T-helper 17 cell (primary cell): ENCODE results near the gene CCNF. TPM values are rescaled to one million over a fixed set of nuclear protein-coding genes. Genes with fewer than 3 reads are reported as not detected.
A peak's percentile ranks its signal among the peaks of the same experiment; 100 is the strongest.
"Not testable (repeated sequence)": the region's sequence is repeated elsewhere in the genome, so short reads cannot be mapped to it uniquely, and the experiment has no call there.

Experiments
- ATAC-seq: fragments of 150-1000 bp; cut with Tn5 transposase; 2 replicates; pipeline ENCODE4 v1.10.0; 2021; ENCODE audit warnings: mild to moderate bottlenecking, moderate library complexity
- DNase-seq, 3 donors: peaks; one replicate each; pipeline versions ENCODE4 v3.0.0 to v3.0.0-alpha.2; 2020 to 2021
- H3K9me3 ChIP-seq: one replicate; pipeline ENCODE4 v1.7.0; 2013; ENCODE audit warnings: low read length, mild to moderate bottlenecking; ENCODE audit not compliant: control insufficient read depth, poor library complexity, severe bottlenecking
- H3K27ac Mint-ChIP-seq: one replicate; pipeline ENCODE4 v1.8.0; 2022; ENCODE audit warnings: mild to moderate bottlenecking, moderate library complexity, mixed read lengths
- H3K27me3 Mint-ChIP-seq: one replicate; pipeline ENCODE4 v1.8.0; 2022; ENCODE audit warnings: mixed read lengths
- H3K36me3 Mint-ChIP-seq: one replicate; pipeline ENCODE4 v1.8.0; 2022; ENCODE audit warnings: low read depth, mixed read lengths
- H3K4me1 Mint-ChIP-seq: one replicate; pipeline ENCODE4 v1.8.0; 2022; ENCODE audit warnings: mild to moderate bottlenecking, mixed read lengths
- H3K4me3 Mint-ChIP-seq: one replicate; pipeline ENCODE4 v1.8.0; 2022; ENCODE audit warnings: mild to moderate bottlenecking, moderate library complexity, mixed read lengths
- total RNA-seq, 4 donors: library from RNA in 2 of 4; stranded (reverse) in 2 of 4; gene quantifications; one replicate each; pipeline ENCODE4 v1.2.3 and lab custom pipeline; 2022 to 2026

The CCNF gene
- total RNA-seq, 2 donors from 2014 or later, result 2.9 to 3.3 TPM

DNA sequence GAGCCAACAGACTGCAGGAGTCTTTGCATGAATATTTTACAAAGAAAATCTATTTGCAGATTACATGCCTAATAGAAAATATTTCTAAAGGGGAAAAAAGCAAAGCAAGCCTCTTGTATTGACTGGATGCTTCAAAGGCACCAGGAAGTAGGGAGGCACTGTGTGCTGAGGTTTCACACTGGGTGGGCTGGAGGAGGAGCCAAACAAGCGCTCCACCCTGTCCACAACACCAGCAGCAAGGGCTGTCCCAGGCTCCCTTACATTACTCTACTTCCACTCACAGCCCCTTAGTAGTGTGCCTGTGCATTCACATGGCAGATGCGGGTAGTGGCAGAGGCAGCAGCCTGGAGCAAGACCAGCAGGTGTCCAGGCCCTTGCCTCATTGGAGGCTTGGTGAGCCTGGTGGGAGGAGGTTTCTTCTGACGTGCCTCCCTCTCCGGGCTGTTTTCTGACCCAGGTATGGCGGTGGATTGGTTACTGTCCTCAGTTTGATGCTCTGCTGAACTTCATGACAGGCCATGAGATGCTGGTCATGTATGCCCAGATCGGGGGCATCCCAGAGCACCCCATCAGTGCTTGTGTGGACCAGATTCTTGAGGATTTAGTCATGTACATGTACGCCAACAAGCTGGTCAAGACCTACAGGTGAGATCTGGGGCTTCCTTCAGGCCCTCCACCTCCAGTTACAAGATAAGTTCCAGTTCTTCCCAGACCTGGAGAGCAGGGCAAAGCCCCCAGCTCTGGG, 7.0 kb upstream of the CCNF start:
- H3K9me3 ChIP-seq, result no peaks in the 10 kb centered on the region
- Mint-ChIP-seq H3K4me1 (no peaks in the 10 kb centered on the region), H3K27me3 (no peaks in the 10 kb centered on the region), H3K27ac (no peak overlapping the region), H3K36me3 (no peaks in the 10 kb centered on the region), H3K4me3 (no peak overlapping the region)
- ATAC-seq, result no peak
- DNase-seq, result no peak

DNA sequence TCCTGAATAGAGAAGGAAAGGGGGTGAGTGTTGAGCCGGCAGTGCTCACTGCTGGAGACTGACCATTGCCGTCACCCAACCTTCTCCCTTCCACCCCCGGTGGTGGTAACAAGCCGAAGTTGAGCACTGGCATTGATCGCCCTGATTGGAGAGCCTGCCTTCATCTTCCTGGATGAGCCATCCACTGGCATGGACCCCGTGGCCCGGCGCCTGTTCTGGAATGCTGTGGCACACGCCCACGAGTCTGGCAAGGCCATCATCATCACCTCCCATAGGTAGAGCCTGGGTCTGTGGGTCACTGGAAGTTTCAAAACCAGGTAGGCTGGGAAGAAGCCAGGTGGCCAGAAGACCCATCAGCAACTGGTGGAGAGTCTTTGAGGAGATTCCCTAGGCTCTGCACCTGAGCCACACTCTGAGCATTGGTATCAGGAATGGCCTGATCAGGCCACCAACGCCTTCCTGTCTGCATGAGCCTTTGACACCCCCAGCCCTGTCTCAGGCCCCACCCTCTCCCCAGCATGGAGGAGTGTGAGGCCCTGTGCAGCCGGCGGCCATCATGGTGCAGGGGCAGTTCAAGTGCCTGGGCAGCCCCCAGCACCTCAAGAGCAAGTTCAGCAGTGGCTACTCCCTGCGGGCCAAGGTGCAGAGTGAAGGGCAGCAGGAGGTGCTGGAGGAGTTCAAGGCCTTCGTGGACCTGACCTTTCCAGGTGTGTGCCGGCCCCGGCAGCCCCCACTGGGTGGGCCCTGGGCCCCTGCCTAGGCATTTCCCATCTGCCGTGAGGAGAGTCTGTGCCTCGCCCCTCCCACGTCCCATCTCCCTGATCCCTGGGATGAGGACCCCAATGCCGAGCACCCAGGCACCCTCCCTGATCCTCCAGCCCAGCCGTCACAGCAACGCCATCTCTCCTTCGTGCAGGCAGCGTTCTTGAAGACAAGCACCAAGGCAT, 4.9 kb upstream of the CCNF start:
- no peaks in the 10 kb centered on the region for H3K36me3 Mint-ChIP-seq
- H3K27ac Mint-ChIP-seq, result no peak overlapping the region
- no peak for ATAC-seq
- peaks cover 6% of the 10 kb centered on the region for H3K4me1 Mint-ChIP-seq
- H3K27me3 Mint-ChIP-seq, result no peaks in the 10 kb centered on the region
- DNase-seq, result no peak
- no peaks in the 10 kb centered on the region for H3K9me3 ChIP-seq
- H3K4me3 Mint-ChIP-seq, result no peak overlapping the region

DNA sequence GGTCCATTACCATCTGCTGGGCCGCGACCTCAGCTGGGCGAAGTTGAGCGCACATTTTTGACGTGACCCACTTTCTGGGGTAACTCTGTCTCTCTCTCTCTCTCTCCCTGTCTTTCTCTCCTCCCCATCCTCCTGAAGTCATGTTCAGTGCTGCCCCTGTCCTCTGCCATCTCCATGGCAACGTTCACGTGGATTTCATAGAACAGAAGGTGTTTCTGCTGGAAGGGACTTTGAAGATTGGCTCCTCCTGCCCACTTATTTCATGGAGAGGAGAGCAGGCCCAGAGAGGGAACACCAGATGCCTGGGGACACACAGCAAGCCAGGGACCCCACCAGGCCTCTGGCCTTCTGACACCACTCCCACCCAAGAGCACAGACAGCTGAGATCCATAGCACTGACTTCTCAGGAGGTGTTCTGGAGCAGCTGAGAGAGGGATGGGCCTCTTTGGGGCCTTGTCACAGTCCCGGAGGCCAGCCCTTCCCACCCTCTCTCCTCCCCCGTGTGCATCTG, 4.2 kb upstream of the CCNF start:
- DNase-seq (no peak), ATAC-seq (no peak)
- Mint-ChIP-seq H3K4me3 (no peak overlapping the region), H3K36me3 (no peaks in the 10 kb centered on the region), H3K4me1 (peaks cover 8% of the 10 kb centered on the region), H3K27me3 (no peaks in the 10 kb centered on the region), H3K27ac (no peak overlapping the region)
- H3K9me3 ChIP-seq, result no peaks in the 10 kb centered on the region

DNA sequence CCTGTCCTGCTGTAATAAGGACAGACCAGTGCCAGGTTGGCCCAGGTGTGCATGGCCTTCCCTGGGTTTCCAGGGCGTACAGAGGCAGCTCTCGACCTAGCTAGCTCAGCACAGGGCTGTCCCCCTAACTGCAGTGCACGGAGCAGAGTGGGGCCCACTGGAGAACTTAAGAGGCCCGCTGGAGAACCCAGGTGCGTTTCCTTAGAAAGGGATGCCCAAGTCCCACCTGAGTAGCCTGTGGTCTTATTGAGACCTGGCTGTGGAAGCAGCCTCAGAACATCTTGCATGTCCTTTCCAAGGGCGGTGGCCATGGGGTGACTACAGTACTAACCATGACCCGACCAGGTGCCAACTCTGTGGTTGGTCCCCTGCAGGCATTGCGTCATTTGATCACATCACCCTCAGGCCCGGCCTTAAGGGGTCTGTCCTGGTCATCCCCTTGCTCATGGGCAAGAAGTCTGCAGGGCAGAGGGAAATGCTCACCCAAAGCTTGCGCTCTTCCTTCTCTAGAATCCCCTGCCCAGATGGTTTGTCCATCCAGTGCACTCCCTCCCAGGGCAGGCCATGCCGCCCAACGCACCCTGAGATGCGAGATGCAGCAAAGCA, 3.3 kb upstream of the CCNF start:
- no peak for ATAC-seq
- H3K27ac Mint-ChIP-seq, result no peak overlapping the region
- no peaks in the 10 kb centered on the region for H3K27me3 Mint-ChIP-seq
- H3K36me3 Mint-ChIP-seq, result no peaks in the 10 kb centered on the region
- peaks cover 13% of the 10 kb centered on the region for H3K4me1 Mint-ChIP-seq
- DNase-seq, result no peak
- no peak overlapping the region for H3K4me3 Mint-ChIP-seq
- no peaks in the 10 kb centered on the region for H3K9me3 ChIP-seq

DNA sequence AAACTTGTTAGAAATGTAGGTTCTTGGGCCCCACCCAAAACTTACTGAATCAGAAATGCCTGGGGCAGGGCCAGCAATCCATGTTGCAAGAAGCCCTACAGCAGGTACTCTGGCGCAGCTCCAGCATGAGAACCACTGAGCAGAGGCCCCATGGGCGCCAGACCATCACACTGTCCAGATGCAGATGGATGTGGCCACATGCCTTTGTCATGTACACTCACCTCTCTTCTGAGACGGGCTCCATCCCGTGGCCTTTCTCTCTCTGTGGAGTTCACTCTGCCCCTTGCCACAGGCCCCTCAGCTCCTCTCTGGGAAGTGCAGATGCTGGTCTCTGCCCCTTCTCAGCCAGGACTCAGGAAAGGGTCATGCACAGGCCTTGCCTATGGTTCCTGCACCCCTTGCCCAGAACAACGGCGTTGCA, 2.3 kb upstream of the CCNF start:
- H3K9me3 ChIP-seq, result no peaks in the 10 kb centered on the region
- ATAC-seq (no peak), DNase-seq (no peak)
- H3K27me3 Mint-ChIP-seq, result no peaks in the 10 kb centered on the region
- H3K36me3 Mint-ChIP-seq, result no peaks in the 10 kb centered on the region
- peaks cover 13% of the 10 kb centered on the region for H3K4me1 Mint-ChIP-seq
- no peak overlapping the region for H3K4me3 Mint-ChIP-seq
- no peak overlapping the region for H3K27ac Mint-ChIP-seq

DNA sequence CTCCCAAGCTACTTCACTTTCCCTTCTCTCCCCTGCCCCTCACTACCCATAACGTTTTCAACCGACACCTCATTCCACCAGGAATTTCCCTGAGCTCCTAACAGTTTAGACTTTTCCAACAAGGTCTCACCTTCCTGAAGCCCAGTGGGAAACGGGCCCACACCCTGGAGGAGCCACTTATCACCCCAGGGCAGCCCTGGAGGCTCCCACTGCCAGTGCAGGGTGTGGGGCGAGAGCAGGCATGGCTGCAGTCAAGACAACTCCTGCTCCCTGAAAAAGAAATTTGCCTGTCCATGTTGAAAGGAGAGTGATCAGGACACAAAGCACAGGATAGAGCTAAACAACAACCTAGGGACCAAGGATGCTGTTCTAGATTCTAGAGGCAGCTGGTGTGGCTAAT, 1.7 kb upstream of the CCNF start:
- DNase-seq (no peak), ATAC-seq (no peak)
- no peaks in the 10 kb centered on the region for H3K36me3 Mint-ChIP-seq
- peak overlapping the region; percentile 92 for H3K4me3 Mint-ChIP-seq
- peaks cover 13% of the 10 kb centered on the region for H3K4me1 Mint-ChIP-seq
- no peaks in the 10 kb centered on the region for H3K9me3 ChIP-seq
- H3K27ac Mint-ChIP-seq, result no peak overlapping the region
- no peaks in the 10 kb centered on the region for H3K27me3 Mint-ChIP-seq

DNA sequence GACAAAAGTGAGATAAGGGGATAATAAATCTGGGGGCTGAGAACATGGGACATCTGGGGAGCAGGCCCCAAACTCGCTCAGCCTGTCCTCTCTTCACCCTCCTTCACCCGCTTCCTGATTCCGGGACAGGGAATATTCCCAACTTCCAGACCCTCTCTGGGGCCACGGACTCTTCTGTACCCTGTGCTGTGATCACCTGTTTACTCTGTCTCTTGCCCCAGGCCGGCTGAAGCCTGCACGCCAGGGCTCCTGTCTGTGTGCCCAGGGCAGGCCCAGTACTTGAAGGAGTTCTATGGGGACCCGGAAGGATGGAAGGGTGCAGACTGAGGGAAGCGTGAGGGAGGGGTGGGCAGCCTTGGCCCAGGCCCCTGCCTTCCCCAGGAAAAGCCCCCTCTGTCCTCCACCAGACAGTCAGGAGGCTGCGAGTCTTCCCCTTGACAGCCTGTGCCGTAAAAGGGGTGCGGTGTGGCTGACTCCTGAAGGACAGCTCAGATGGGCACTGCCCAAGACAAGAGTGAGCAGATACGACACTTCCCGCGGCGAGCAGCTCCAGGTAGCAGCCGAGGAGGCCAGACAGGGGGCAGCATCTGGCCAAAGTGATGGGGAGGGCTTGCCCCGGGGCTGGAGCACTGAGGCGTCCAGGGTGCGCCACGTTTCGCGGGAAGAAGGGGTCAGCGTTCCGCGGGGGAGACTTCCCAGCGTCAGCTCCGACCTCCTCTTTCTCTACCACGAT, 1.0 kb upstream of the CCNF start:
- Mint-ChIP-seq H3K27ac (no peak overlapping the region), H3K27me3 (no peaks in the 10 kb centered on the region), H3K36me3 (peaks cover 3% of the 10 kb centered on the region), H3K4me3 (peak overlapping the region; percentile 92), H3K4me1 (peaks cover 13% of the 10 kb centered on the region)
- H3K9me3 ChIP-seq, result no peaks in the 10 kb centered on the region
- DNase-seq, result no peak
- no peak for ATAC-seq

DNA sequence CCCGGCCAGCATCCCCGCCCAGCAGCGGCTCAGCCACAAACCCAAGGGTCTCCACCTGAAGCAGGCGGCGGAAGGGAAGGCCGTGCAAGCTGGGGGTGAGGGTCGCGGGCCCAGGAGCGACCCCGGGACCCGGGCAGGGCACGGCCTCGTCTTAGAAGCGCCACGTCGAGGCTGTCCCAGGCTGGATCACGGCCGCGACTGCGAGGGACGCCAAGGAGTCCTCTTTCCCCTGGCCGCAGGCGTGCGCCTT, 538 bp upstream of the CCNF start:
- H3K27ac Mint-ChIP-seq, result no peak overlapping the region
- H3K27me3 Mint-ChIP-seq, result no peaks in the 10 kb centered on the region

DNA sequence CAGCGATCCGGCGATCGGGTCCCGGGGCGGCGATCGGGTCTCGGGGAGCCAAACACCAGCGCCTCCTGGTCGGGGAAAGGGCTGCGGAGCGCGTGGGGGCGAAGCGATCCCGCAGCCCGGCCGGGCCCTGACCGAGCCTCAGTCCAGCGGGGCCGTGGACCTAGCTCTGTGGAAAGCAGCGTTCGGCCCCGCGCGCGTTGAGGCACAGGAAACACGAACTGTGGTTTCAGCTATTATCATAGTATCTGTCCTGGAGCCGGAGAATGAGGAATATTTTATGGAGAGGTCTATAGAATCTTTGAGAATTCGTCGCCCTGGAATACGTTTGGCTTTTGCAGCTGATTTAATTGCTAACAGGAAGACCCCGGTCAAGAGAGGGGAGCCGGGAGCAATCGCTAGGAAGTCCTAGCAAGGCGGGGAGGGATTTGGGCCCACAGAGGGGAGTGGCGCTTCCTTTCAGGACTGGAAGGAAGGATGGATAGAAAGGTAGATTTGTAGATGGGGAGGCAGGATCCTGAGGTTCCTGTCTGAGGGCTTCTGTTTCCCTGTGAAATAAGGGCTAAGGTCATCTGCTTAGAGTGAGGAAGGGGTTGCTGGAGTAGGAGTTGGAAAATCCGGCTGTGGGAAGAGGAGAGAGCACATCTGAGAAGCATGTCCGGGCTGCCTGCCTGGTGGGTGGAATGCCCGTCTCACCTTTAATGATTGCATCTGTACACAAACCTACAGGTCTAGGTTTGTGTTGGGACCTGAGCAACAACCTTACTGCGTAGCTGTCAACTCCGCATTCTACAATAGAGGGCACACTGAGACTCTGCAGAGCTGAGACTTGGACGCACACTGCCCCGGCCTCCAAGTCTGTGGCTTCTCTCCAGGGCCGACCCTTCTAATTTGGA, 770 bp downstream of the CCNF start:
- Mint-ChIP-seq H3K36me3 (peaks cover 4% of the 10 kb centered on the region), H3K27me3 (no peaks in the 10 kb centered on the region), H3K27ac (peak overlapping the region; percentile 84), H3K4me1 (peaks cover 13% of the 10 kb centered on the region), H3K4me3 (peak overlapping the region; percentile 92)
- DNase-seq, result no peak
- ATAC-seq, result no peak
- no peaks in the 10 kb centered on the region for H3K9me3 ChIP-seq

More for the DNA sequence above, 538 bp upstream of the CCNF start:
- H3K4me1 Mint-ChIP-seq, result peaks cover 13% of the 10 kb centered on the region
- H3K4me3 Mint-ChIP-seq, result peak overlapping the region; percentile 92
- ATAC-seq, result no peak
- DNase-seq, result no peak
- no peaks in the 10 kb centered on the region for H3K9me3 ChIP-seq
- peaks cover 4% of the 10 kb centered on the region for H3K36me3 Mint-ChIP-seq

DNA sequence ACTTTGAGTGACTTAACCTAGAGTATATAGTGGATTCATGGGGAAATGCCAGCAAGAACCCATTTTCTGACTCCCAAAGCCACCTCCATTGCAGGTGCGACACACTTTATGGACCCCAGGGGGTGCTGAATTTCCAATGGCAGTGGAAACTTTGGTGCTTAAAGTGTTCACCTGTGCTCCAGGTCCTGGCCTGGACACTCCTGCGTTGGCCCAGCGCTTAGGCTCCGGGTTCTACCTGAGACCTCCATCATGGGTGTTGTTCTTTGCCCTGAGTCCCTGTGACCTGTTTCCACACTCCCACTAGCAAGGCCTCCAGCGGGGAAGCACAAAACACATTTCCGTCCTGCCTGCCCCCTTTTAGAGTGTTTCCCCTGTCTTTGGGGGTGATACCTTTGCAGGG, 3.0 kb downstream of the CCNF start:
- ATAC-seq (no peak), DNase-seq (no peak)
- H3K27ac Mint-ChIP-seq, result no peak overlapping the region
- H3K36me3 Mint-ChIP-seq, result peaks cover 4% of the 10 kb centered on the region
- no peaks in the 10 kb centered on the region for H3K27me3 Mint-ChIP-seq
- no peak overlapping the region for H3K4me3 Mint-ChIP-seq
- H3K4me1 Mint-ChIP-seq, result peaks cover 13% of the 10 kb centered on the region
- H3K9me3 ChIP-seq, result no peaks in the 10 kb centered on the region

DNA sequence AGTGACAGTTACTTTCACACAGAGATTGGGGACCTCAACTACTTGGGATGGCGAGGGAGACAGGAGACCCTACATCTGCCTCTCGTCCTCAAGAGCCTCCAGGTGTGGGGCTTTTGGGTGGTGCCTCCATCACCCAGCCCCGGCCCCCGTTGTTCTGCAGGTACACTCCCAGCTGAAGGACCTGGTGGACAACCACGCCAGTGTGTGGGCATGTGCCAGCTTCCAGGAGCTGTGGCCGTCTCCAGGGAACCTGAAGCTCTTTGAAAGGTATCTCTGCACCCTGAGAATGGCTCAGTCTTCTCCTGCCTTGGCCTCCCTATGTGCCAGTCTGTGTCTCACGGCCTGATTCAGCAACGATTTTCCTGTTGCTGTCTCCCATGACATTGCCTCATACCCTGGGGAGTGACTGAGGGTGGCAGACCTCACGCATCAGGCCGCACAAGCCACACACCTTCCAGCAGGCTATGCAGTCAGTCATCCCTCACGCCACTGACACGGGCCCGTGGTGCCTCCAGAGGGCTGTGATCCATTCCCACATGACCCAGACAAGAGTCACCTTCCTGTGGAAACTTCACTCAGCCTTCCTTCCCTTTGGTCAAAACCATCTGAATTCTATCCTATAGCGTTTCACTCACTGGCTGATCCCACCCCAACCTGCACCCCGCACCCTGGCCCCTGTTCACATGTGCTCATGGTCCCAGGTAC, 3.7 kb downstream of the CCNF start:
- Mint-ChIP-seq H3K36me3 (peaks cover 4% of the 10 kb centered on the region), H3K4me3 (no peak overlapping the region)

DNA sequence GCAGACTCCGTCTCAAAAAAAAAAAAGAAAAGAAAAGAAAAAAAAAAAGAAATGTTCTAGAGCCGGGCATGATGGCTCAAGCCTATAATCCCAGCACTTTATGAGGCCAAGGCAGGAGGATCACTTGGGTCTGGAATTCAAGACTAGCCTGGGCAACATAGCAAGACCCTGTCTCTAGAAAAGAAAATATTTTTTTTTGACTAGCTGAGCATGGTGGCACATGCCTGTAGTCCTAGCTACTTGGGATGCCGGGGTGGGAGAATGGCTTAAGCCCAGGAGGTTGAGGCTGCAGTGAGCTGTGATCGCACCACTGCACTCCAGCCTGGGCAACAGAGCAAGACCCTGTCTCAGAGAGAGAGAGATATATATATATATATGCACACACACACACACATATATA, 6.0 kb downstream of the CCNF start:
- not testable (repeated sequence) for H3K9me3 ChIP-seq, ATAC-seq, H3K36me3 Mint-ChIP-seq, H3K27ac Mint-ChIP-seq, H3K27me3 Mint-ChIP-seq, DNase-seq, H3K4me1 Mint-ChIP-seq, H3K4me3 Mint-ChIP-seq

More for the DNA sequence above, 3.7 kb downstream of the CCNF start:
- no peak for ATAC-seq
- peaks cover 13% of the 10 kb centered on the region for H3K4me1 Mint-ChIP-seq
- H3K27me3 Mint-ChIP-seq, result no peaks in the 10 kb centered on the region
- H3K9me3 ChIP-seq, result no peaks in the 10 kb centered on the region
- DNase-seq, result no peak
- H3K27ac Mint-ChIP-seq, result no peak overlapping the region
